ENCODE measurements around the gene NIT1. TPM values are rescaled to one million over a fixed set of nuclear protein-coding genes. Genes with fewer than 3 reads are reported as not detected.

Gene NIT1
- total and polyA plus RNA-seq, 2 of the 8 experiments (the other 6 are each of a cell fraction or from before 2014, with no cell fraction given) = 33.0 to 40.4 TPM

DNA sequence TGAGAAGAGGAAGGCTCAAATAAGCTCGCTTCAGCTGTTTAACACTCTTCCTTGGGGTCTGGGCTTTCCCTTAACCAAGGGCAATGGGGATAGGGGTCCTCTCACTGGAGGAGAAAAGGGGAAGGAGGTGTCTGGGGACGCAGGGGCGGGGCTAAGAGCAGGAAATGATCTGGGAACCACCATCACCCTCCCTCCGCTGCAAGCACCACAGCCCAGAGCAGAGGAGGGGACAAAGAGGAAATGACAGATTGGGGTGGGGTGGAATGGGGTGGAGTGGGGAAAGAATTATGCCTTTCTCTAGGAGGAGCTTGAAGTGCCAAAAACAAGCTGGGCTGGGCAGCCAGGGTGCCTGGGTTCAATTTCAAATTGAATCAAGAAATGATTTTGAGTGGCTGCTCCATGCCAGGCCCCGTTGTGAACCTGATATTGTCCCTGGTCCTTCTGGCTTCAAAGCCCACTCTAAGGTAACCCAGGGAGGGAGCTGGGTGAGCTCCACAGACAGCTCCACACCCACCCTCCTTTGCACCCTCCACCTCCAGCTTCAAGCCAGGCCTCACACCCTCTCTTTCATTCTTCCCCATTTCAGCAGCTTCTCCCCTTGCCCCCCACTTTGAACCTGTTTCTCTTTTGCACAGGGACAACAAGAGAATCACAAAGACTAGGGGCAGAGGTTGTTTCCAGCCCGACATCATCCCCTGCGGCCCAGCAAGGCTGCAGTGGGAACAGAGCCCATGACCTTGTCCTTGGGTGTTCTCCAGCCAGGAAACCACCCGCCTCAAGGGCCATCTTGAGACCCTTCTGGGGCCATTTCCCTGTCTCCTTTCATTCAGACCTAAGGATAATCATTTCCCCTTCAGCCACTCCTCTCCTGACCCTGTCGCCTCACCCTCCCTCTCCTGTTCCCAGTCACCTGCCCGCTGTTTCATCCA is 49.3 kb upstream of the NIT1 start:
- Histone ChIP-seq H3K27me3 (replicated peaks in 1 of 4; ENCODE audit: control insufficient read depth in 3 of 4, extremely low read depth in 1 of 4, insufficient read depth in 3 of 4, low read length in 3 of 4) (no peaks in the 10 kb centered on the region), H2BK15ac (ENCODE audit: low read length) (0 out of 2 replicates have a peak overlapping the region, but pooled peaks have one; percentile 29), H4K8ac (ENCODE audit: extremely low read depth, insufficient read depth, low read length) (peak overlapping the region; percentile 70; the same call in 1 of the 2 replicates), H2BK20ac (ENCODE audit: low read length) (no peak overlapping the region), H2BK5ac (ENCODE audit: low read depth, low read length) (no peak overlapping the region), H3K56ac (replicated peaks; ENCODE audit: insufficient read length, low read depth, low read length) (no peak overlapping the region), H3K9me3 (ENCODE audit: insufficient read depth in 2 of 2, low read depth in 1 of 2, low read length in 1 of 2) (no peaks in the 10 kb centered on the region), H3K18ac (ENCODE audit: extremely low read depth, low read length) (no peak overlapping the region), H3K4me1 (replicated peaks in 1 of 4; ENCODE audit: control insufficient read depth in 3 of 4, insufficient read depth in 4 of 4, low read length in 3 of 4) (peaks cover 0 to 8% (median 3%) of the 10 kb centered on the region in 4 experiments; a peak in 3 of 7 replicates), H3K23me2 (ENCODE audit: low read depth, low read length) (no peaks in the 10 kb centered on the region), H3K79me2 (ENCODE audit: control insufficient read depth in 1 of 2, insufficient read depth in 2 of 2, low read length in 2 of 2) (no peaks in the 10 kb centered on the region), H3K14ac (ENCODE audit: insufficient read length) (no peak overlapping the region), H3K79me1 (ENCODE audit: low read depth, low read length) (no peaks in the 10 kb centered on the region), H3K9ac (replicated peaks in 1 of 4; ENCODE audit: extremely low read depth in 1 of 4, low read depth in 3 of 4, low read length in 3 of 4) (no peak overlapping the region), H3K27ac (ENCODE audit: low read depth, low read length) (no peak overlapping the region), H3K4me2 (ENCODE audit: insufficient read depth in 1 of 2, low read depth in 2 of 2, low read length in 2 of 2) (no peak overlapping the region), H2AFZ (ENCODE audit: low read length) (no peak overlapping the region), H2BK120ac (replicated peaks; ENCODE audit: low read depth, low read length) (no peak overlapping the region), H4K5ac (ENCODE audit: insufficient read length, low read depth, low read length) (no peak overlapping the region), H4K20me1 (replicated peaks in 1 of 2; ENCODE audit: control insufficient read depth in 1 of 2, insufficient read depth in 2 of 2, low read length in 2 of 2) (peaks cover 0 to 3% of the 10 kb centered on the region in 2 experiments), H2AK5ac (ENCODE audit: low read depth, low read length) (no peak overlapping the region), H3K36me3 (ENCODE audit: control insufficient read depth in 2 of 4, insufficient read depth in 4 of 4, low read length in 3 of 4) (no peaks in the 10 kb centered on the region), H4K91ac (replicated peaks; ENCODE audit: insufficient read length, low read length) (peak overlapping the region; percentile 30), H3K4me3 (ENCODE audit: extremely low read depth in 1 of 4, insufficient read depth in 2 of 4, low read depth in 3 of 4, low read length in 4 of 4) (no peak overlapping the region), H3K4ac (replicated peaks; ENCODE audit: insufficient read length, low read depth, low read length) (peak overlapping the region; percentile 84), H3K23ac (ENCODE audit: insufficient read length) (no peak overlapping the region), H2BK12ac (ENCODE audit: low read depth, low read length) (no peak overlapping the region)
- FAIRE-seq = no peak
- POLR2A ChIA-PET (ENCODE audit: partially characterized antibody) = interaction anchor here (1.0 to 1.4 kb wide), 2 partner anchors 29 to 64 kb away, joined by 3 to 4 read pairs; partner anchors contain the start of genes DEDD and TSTD1
- WGBS, 2 experiments (ENCODE audit: extremely low coverage in 1 of 2, insufficient coverage in 1 of 2, insufficient read length in 1 of 2, insufficient replicate concordance in 2 of 2, low coverage in 1 of 2, low lambda C conversion rate in 2 of 2, missing lambda C conversion rate in 1 of 2) = 86% methylated on average over 9 of the region's 10 CpGs; no CpG with 5 or more reads in 1 of the 2 experiments
- CTCF ChIA-PET (ENCODE audit: partially characterized antibody) = interaction anchor here (0.7 to 17.8 kb wide), 6 partner anchors 9 to 288 kb away, joined by 3 to 282 read pairs (median 4); partner anchors contain the start of genes KLHDC9 and NECTIN4
- no peak for DNase-seq (ENCODE audit: low read depth in 1 of 2, low spot score in 2 of 2)
- TF ChIP-seq CTBP2 (IDR thresholded peaks at IDR 0.05; ENCODE audit: borderline replicate concordance, insufficient read depth, insufficient read length, low read length) (no peak), CBX8 (IDR thresholded peaks at IDR 0.05; ENCODE audit: borderline replicate concordance, low read depth, low read length) (no peak), GABPA (IDR thresholded peaks at IDR 0.05; ENCODE audit: borderline replicate concordance, insufficient read depth, low read length) (no peak), CHD1 (IDR thresholded peaks at IDR 0.05; ENCODE audit: low read depth, low read length) (no peak), ZNF274 (IDR thresholded peaks at IDR 0.05; ENCODE audit: borderline replicate concordance, extremely low read depth, low read length) (no peak), EGR1 (IDR thresholded peaks at IDR 0.05; ENCODE audit: borderline replicate concordance, low read depth, low read length) (no peak), JUND (IDR thresholded peaks at IDR 0.05; ENCODE audit: low read length) (no peak), FOSL1 (IDR thresholded peaks at IDR 0.05; ENCODE audit: insufficient read depth, low read depth, low read length) (no peak), RNF2 (IDR thresholded peaks at IDR 0.05; ENCODE audit: borderline replicate concordance, low read depth, low read length, missing control alignments, poor library complexity, severe bottlenecking) (no peak)

All from H1 (cell line).